HEK293 (cell line): ENCODE data around the gene ELAVL1.

Experiments used
- BCL11A ChIP-seq: fragments of 450-650 bp; formaldehyde crosslinking; IDR thresholded peaks from 2 replicates; pipeline ENCODE4 v1.5.1; 2016; ENCODE audit warnings: low read depth, missing biosample characterization, missing genetic modification characterization
- GLI4 ChIP-seq: fragments of 450-650 bp; formaldehyde crosslinking; IDR thresholded peaks from 2 replicates; pipeline ENCODE4 v1.5.1; 2016; ENCODE audit warnings: missing biosample characterization, missing genetic modification characterization
- KLF8 ChIP-seq: fragments of 450-650 bp; formaldehyde crosslinking; IDR thresholded peaks from 2 replicates; pipeline ENCODE4 v1.5.1; 2016; ENCODE audit warnings: missing biosample characterization, missing genetic modification characterization
- MYNN ChIP-seq: fragments of 450-650 bp; formaldehyde crosslinking; IDR thresholded peaks from 2 replicates; pipeline ENCODE4 v1.5.1; 2016; ENCODE audit warnings: missing biosample characterization, missing genetic modification characterization, borderline replicate concordance
- REPIN1 ChIP-seq: fragments of 450-650 bp; formaldehyde crosslinking; IDR thresholded peaks from 2 replicates; pipeline ENCODE4 v1.5.1; 2017; ENCODE audit warnings: missing biosample characterization, missing genetic modification characterization, low read depth
- TCF7L2 ChIP-seq: IDR thresholded peaks from 2 replicates; pipeline ENCODE4 v1.6.1; 2011; ENCODE audit warnings: low read depth, mild to moderate bottlenecking, inconsistent platforms, low read length, moderate library complexity, borderline replicate concordance
- YY1 ChIP-seq: fragments of 450-650 bp; formaldehyde crosslinking; IDR thresholded peaks from 2 replicates; pipeline ENCODE4 v1.5.1; 2018; ENCODE audit warnings: missing biosample characterization, missing genetic modification characterization
- ZBTB8A ChIP-seq: fragments of 450-650 bp; formaldehyde crosslinking; IDR thresholded peaks from 2 replicates; pipeline ENCODE4 v1.5.1; 2016; ENCODE audit warnings: missing biosample characterization, missing genetic modification characterization
- ZFHX2 ChIP-seq: fragments of 450-650 bp; formaldehyde crosslinking; conservative IDR thresholded peaks from 2 replicates; pipeline ENCODE4 v1.5.1; 2016; ENCODE audit warnings: missing biosample characterization, missing genetic modification characterization
- ZFP41 ChIP-seq: fragments of 450-650 bp; formaldehyde crosslinking; IDR thresholded peaks from 2 replicates; pipeline ENCODE4 v1.5.1; 2016; ENCODE audit warnings: missing biosample characterization, missing genetic modification characterization, borderline replicate concordance
- ZNF10 ChIP-seq: fragments of 450-650 bp; formaldehyde crosslinking; IDR thresholded peaks from 2 replicates; pipeline ENCODE4 v1.5.1; 2017; ENCODE audit warnings: missing biosample characterization, missing genetic modification characterization
- ZNF132 ChIP-seq: fragments of 450-650 bp; formaldehyde crosslinking; IDR thresholded peaks from 2 replicates; pipeline ENCODE4 v1.5.1; 2017; ENCODE audit warnings: missing biosample characterization, missing genetic modification characterization, borderline replicate concordance
- ZNF140 ChIP-seq: fragments of 450-650 bp; formaldehyde crosslinking; IDR thresholded peaks from 2 replicates; pipeline ENCODE4 v1.5.1; 2016; ENCODE audit warnings: missing biosample characterization, missing genetic modification characterization
- ZNF175 ChIP-seq: fragments of 450-650 bp; formaldehyde crosslinking; IDR thresholded peaks from 2 replicates; pipeline ENCODE4 v1.5.1; 2016; ENCODE audit warnings: missing biosample characterization, missing genetic modification characterization
- ZNF184 ChIP-seq: fragments of 450-650 bp; IDR thresholded peaks from 2 replicates; pipeline ENCODE4 v1.5.1; 2018; ENCODE audit warnings: missing biosample characterization, mild to moderate bottlenecking, missing genetic modification characterization
- ZNF2 ChIP-seq: fragments of 450-650 bp; formaldehyde crosslinking; IDR thresholded peaks from 2 replicates; pipeline ENCODE4 v1.5.1; 2016; ENCODE audit warnings: missing biosample characterization, missing genetic modification characterization
- ZNF311 ChIP-seq: fragments of 450-650 bp; formaldehyde crosslinking; IDR thresholded peaks from 2 replicates; pipeline ENCODE4 v1.5.1; 2017; ENCODE audit warnings: missing biosample characterization, missing genetic modification characterization, borderline replicate concordance
- ZNF324 ChIP-seq: fragments of 450-650 bp; formaldehyde crosslinking; IDR thresholded peaks from 2 replicates; pipeline ENCODE4 v1.5.1; 2016; ENCODE audit warnings: missing biosample characterization, missing genetic modification characterization
- ZNF354C ChIP-seq: fragments of 450-650 bp; formaldehyde crosslinking; IDR thresholded peaks from 2 replicates; pipeline ENCODE4 v1.5.1; 2016; ENCODE audit warnings: missing biosample characterization, missing genetic modification characterization, low read depth, borderline replicate concordance
- ZNF510 ChIP-seq: fragments of 450-650 bp; formaldehyde crosslinking; IDR thresholded peaks from 2 replicates; pipeline ENCODE4 v1.5.1; 2018; ENCODE audit warnings: mild to moderate bottlenecking, missing genetic modification characterization, missing biosample characterization; ENCODE audit not compliant: insufficient replicate concordance
- ZNF530 ChIP-seq: fragments of 450-650 bp; formaldehyde crosslinking; IDR thresholded peaks from 2 replicates; pipeline ENCODE4 v1.5.1; 2016; ENCODE audit warnings: low read depth, missing biosample characterization, missing genetic modification characterization
- ZNF654 ChIP-seq: fragments of 450-650 bp; formaldehyde crosslinking; IDR thresholded peaks from 2 replicates; pipeline ENCODE4 v1.5.1; 2016; ENCODE audit warnings: low read depth, missing biosample characterization, missing genetic modification characterization
- ZNF677 ChIP-seq: fragments of 450-650 bp; IDR thresholded peaks from 2 replicates; pipeline ENCODE4 v1.5.0; 2018; ENCODE audit warnings: missing biosample characterization, mild to moderate bottlenecking, missing genetic modification characterization, moderate library complexity
- ZNF785 ChIP-seq: fragments of 450-650 bp; formaldehyde crosslinking; IDR thresholded peaks from 2 replicates; pipeline ENCODE4 v1.5.1; 2016; ENCODE audit warnings: missing biosample characterization, missing genetic modification characterization
- TF ChIP-seq, protein P1 (sequence below): fragments of 450-650 bp; formaldehyde crosslinking; conservative IDR thresholded peaks from 2 replicates; pipeline ENCODE4 v1.5.1; 2016; ENCODE audit warnings: low read depth, missing biosample characterization, missing genetic modification characterization
- TF ChIP-seq, protein P2 (sequence below): sonication (generic); formaldehyde crosslinking; IDR thresholded peaks from 2 replicates; pipeline ENCODE4 v1.8.1; 2022; ENCODE audit warnings: mild to moderate bottlenecking, moderate library complexity, missing genetic modification reagents
- TF ChIP-seq, protein P3 (sequence below): fragments of 450-650 bp; formaldehyde crosslinking; IDR thresholded peaks from 2 replicates; pipeline ENCODE4 v1.5.1; 2016; ENCODE audit warnings: missing biosample characterization, missing genetic modification characterization
- TF ChIP-seq, protein P4 (sequence below): fragments of 450-650 bp; formaldehyde crosslinking; IDR thresholded peaks from 2 replicates; pipeline ENCODE4 v1.5.1; 2016; ENCODE audit warnings: missing biosample characterization, missing genetic modification characterization

ELAVL1 gene

DNA sequence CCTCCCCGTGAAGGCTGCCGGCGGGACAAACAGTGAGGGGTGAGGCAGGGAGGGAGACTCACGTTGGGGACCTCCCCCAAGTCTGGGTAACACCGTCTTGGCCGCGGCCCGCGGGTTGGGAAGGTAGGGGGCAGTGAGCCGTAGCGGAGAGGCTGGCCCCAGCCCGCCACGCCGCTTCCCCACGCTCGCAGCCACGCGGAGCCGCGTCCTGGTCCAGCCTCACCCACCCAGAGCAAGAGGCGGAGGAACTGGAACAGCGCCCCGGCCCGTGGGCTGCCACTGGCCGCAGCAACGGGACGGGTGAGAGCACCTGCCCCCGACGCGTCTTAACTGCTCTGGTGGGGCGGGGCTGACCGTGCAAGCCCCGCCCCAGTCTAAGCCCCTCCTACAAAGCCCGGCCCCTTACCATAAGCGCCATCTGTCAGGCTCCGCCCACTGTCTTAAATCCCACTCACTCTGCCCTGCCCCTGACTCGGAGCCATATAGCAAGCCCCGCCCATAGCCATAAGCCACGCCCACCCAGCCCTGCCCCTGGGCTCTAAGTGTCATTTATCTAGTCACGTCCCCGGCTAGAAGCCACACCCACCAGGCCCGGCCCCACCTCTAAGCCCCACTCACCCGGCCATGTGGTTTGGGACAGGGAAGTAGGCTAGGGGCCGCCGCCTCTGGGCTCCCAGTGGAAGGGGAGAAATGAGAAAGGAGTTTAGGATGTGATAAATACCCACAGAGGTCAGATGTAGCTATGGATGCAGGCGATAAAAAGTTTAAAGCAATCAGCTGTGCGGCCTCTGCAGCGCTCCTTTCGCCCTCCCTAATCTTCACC lies 45.0 kb upstream of the ELAVL1 start (continued):
- no peak for TF ChIP-seq ZNF2 (tag by site-specific recombination)
- no peak for TF ChIP-seq ZBTB8A (tag by site-specific recombination)
- TF ChIP-seq MYNN (tag by site-specific recombination) = no peak
- TF ChIP-seq, protein P1, sequence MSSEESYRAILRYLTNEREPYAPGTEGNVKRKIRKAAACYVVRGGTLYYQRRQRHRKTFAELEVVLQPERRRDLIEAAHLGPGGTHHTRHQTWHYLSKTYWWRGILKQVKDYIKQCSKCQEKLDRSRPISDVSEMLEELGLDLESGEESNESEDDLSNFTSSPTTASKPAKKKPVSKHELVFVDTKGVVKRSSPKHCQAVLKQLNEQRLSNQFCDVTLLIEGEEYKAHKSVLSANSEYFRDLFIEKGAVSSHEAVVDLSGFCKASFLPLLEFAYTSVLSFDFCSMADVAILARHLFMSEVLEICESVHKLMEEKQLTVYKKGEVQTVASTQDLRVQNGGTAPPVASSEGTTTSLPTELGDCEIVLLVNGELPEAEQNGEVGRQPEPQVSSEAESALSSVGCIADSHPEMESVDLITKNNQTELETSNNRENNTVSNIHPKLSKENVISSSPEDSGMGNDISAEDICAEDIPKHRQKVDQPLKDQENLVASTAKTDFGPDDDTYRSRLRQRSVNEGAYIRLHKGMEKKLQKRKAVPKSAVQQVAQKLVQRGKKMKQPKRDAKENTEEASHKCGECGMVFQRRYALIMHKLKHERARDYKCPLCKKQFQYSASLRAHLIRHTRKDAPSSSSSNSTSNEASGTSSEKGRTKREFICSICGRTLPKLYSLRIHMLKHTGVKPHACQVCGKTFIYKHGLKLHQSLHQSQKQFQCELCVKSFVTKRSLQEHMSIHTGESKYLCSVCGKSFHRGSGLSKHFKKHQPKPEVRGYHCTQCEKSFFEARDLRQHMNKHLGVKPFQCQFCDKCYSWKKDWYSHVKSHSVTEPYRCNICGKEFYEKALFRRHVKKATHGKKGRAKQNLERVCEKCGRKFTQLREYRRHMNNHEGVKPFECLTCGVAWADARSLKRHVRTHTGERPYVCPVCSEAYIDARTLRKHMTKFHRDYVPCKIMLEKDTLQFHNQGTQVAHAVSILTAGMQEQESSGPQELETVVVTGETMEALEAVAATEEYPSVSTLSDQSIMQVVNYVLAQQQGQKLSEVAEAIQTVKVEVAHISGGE (tag by site-specific recombination) = no peak
- no peak for TF ChIP-seq ZNF324 (tag by site-specific recombination)
- TF ChIP-seq GLI4 (tag by site-specific recombination) = no peak
- TF ChIP-seq ZNF10 (tag by site-specific recombination) = no peak
- no peak for TF ChIP-seq ZNF530 (tag by site-specific recombination)
- TF ChIP-seq ZFP41 = no peak
- no peak for TF ChIP-seq TCF7L2
- no peak for TF ChIP-seq ZNF510 (tag by site-specific recombination)
- no peak for TF ChIP-seq ZNF311 (tag by site-specific recombination)
- no peak for TF ChIP-seq ZNF132 (tag by site-specific recombination)
- peak; percentile 50; the same call in 1 of the 2 replicates for TF ChIP-seq KLF8
- TF ChIP-seq ZFHX2 (tag by site-specific recombination) = peak; percentile 75
- TF ChIP-seq, protein P2, sequence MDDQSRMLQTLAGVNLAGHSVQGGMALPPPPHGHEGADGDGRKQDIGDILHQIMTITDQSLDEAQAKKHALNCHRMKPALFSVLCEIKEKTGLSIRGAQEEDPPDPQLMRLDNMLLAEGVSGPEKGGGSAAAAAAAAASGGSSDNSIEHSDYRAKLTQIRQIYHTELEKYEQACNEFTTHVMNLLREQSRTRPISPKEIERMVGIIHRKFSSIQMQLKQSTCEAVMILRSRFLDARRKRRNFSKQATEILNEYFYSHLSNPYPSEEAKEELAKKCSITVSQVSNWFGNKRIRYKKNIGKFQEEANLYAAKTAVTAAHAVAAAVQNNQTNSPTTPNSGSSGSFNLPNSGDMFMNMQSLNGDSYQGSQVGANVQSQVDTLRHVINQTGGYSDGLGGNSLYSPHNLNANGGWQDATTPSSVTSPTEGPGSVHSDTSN (CRISPR knock-in tag) = no peak
- TF ChIP-seq ZNF677 = no peak
- no peak for TF ChIP-seq ZNF654 (tag by site-specific recombination)
- TF ChIP-seq REPIN1 (tag by site-specific recombination) = no peak
- no peak for TF ChIP-seq YY1 (tag by site-specific recombination)
- TF ChIP-seq BCL11A (tag by site-specific recombination) = no peak
- no peak for TF ChIP-seq ZNF140 (tag by site-specific recombination)
- TF ChIP-seq ZNF354C (tag by site-specific recombination) = no peak
- no peak for TF ChIP-seq ZNF175 (tag by site-specific recombination)
- TF ChIP-seq, protein P3, sequence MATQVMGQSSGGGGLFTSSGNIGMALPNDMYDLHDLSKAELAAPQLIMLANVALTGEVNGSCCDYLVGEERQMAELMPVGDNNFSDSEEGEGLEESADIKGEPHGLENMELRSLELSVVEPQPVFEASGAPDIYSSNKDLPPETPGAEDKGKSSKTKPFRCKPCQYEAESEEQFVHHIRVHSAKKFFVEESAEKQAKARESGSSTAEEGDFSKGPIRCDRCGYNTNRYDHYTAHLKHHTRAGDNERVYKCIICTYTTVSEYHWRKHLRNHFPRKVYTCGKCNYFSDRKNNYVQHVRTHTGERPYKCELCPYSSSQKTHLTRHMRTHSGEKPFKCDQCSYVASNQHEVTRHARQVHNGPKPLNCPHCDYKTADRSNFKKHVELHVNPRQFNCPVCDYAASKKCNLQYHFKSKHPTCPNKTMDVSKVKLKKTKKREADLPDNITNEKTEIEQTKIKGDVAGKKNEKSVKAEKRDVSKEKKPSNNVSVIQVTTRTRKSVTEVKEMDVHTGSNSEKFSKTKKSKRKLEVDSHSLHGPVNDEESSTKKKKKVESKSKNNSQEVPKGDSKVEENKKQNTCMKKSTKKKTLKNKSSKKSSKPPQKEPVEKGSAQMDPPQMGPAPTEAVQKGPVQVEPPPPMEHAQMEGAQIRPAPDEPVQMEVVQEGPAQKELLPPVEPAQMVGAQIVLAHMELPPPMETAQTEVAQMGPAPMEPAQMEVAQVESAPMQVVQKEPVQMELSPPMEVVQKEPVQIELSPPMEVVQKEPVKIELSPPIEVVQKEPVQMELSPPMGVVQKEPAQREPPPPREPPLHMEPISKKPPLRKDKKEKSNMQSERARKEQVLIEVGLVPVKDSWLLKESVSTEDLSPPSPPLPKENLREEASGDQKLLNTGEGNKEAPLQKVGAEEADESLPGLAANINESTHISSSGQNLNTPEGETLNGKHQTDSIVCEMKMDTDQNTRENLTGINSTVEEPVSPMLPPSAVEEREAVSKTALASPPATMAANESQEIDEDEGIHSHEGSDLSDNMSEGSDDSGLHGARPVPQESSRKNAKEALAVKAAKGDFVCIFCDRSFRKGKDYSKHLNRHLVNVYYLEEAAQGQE (tag by site-specific recombination) = no peak
- TF ChIP-seq, protein P4, sequence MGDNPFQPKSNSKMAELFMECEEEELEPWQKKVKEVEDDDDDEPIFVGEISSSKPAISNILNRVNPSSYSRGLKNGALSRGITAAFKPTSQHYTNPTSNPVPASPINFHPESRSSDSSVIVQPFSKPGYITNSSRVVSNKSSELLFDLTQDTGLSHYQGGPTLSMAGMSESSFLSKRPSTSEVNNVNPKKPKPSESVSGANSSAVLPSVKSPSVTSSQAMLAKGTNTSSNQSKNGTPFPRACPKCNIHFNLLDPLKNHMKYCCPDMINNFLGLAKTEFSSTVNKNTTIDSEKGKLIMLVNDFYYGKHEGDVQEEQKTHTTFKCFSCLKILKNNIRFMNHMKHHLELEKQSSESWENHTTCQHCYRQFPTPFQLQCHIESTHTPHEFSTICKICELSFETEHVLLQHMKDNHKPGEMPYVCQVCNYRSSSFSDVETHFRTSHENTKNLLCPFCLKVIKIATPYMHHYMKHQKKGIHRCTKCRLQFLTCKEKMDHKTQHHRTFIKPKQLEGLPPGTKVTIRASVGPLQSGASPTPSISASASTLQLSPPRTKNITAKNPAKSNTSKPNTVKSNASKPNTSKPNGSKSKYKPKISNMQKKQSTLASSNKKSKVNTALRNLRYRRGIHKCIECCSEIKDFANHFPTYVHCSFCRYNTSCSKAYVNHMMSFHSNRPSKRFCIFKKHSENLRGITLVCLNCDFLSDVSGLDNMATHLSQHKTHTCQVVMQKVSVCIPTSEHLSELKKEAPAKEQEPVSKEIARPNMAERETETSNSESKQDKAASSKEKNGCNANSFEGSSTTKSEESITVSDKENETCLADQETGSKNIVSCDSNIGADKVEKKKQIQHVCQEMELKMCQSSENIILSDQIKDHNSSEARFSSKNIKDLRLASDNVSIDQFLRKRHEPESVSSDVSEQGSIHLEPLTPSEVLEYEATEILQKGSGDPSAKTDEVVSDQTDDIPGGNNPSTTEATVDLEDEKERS = no peak
- TF ChIP-seq ZNF184 = no peak
- TF ChIP-seq ZNF785 = no peak
